Suppressor macrophage treated with lipopolysaccharide for 4 hours (primary cell): ENCODE measurements around the gene BIN1.
"Not testable (repeated sequence)": the region's sequence is repeated elsewhere in the genome, so short reads cannot be mapped to it uniquely, and the experiment has no call there.

Experiments
- DNase-seq: peaks from one replicate; pipeline ENCODE4 v3.0.0-alpha.2; 2020

Gene BIN1

DNA sequence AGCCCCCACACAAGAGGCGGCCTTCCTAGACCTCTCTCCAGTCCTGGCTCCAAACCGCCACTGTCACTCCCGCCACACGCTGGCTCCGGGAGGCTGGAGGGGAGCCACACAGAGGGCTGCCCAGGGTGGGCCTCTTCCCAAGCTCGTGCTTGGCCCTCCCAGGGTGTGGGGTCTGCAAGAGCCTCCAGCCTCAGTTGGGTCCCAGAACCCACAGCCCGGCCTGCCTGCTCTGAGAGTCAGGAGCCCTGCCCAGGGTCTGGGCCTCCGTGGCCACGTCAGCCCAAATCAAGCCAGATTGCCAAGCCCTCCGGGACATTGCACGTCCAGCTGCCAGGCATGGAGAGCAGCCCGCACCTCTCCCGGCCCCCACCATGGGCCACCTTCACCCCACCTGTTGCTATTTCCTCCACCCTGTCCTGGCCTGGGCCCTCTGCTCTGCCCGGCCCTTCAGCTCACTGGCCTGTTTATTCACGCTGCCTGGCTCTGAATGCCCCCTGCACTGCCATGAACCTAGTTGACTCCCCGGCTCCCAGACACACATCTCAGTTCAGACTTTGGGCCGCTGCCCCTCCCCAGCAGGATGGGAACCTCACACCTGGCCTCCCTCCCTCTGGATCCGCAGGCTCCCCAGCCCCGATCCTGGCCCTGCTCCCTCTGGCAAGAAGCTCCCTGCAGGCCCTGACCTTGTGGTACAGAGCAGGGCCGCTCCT is 61.0 kb downstream of the BIN1 start:
- no peak for DNase-seq

- DNase-seq, result no peak
Observed at GRCh38 chr2:127044977-127045661, 61.8 kb downstream of the BIN1 start.

GRCh38 chr2:127044165-127044718 is 62.7 kb downstream of the BIN1 start:
- no peak for DNase-seq

DNA sequence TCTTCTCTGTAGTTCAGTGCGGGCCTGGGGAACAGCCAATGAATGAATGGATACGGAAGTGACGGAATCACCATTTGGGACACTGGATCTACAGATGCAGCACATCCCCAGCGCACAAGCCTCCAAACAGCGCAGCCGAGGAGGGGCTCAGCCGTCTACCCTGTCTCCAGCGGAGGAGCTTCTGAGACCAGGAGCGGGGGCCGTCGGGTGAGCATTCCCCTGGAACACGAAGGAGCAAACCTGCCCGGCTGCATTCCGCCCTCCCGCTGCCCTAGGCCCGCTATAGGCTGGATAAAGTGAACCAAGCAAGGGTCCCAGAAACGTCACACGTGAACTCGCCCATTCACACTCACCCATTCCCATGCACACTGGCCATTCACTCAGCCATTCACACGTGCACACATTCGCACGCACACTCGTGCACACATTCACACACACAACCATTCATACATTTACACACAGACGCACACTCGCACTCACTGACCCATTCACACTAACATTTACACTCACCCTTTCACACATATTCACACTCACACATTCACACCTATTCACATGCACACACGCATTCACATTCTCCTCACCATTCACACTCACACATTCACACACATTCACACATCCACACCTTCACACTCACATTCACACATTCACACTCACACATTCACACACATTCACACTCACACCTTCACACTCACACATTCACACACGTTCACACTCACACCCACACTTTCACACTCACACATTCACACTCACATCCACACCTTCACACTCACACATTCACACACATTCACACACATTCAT is 63.4 kb downstream of the BIN1 start:
- no peak for DNase-seq

- no peak for DNase-seq
Observed at GRCh38 chr2:127041259-127041970, 65.5 kb downstream of the BIN1 start.

DNA sequence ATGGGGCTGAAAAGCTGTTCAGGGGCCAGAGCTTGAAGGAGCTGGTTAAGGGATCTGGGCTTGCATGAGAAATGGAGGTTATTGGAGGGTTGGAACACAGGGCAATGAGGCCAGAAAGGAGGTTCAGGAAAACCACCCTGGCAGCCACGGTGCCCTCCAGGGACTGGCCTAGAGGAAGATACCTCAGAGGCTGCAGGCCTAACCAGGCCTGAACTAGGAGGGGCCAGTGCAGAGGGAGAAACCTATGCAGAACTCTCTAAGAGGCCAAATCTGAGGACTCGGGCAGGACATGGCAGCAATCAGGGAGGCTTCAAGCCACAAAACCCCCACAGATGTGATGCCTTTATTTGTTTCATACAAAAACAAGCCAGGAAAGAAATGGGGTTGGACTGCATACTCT is 66.8 kb downstream of the BIN1 start:
- DNase-seq, result no peak

GRCh38 chr2:127039387-127040031 is 67.4 kb downstream of the BIN1 start:
- no peak for DNase-seq

GRCh38 chr2:127037476-127037875 is 69.5 kb downstream of the BIN1 start:
- DNase-seq, result no peak

- no peak for DNase-seq
Observed at GRCh38 chr2:127034883-127035611, 71.9 kb downstream of the BIN1 start.

DNA sequence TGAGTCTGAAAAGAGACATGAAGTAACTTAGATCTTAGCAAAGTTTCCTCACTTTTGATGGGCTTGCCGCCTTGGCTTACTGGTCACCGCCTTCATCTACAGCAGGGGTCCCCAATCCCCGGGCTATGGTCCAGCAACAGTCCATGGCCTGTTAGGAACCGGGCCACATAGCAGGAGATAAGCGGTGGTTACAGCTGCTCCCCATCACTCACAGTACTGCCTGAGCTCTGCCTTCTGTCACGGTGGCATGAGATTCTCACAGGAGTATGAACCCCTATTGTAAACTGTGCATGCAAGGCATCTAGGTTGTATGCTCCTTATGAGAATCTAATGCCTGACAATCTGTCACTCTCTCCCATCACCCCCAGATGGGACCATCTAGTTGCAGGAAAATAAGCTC is 72.9 kb downstream of the BIN1 start:
- DNase-seq, result no peak

GRCh38 chr2:127032621-127033020 is 74.3 kb downstream of the BIN1 start:
- no peak for DNase-seq

DNA sequence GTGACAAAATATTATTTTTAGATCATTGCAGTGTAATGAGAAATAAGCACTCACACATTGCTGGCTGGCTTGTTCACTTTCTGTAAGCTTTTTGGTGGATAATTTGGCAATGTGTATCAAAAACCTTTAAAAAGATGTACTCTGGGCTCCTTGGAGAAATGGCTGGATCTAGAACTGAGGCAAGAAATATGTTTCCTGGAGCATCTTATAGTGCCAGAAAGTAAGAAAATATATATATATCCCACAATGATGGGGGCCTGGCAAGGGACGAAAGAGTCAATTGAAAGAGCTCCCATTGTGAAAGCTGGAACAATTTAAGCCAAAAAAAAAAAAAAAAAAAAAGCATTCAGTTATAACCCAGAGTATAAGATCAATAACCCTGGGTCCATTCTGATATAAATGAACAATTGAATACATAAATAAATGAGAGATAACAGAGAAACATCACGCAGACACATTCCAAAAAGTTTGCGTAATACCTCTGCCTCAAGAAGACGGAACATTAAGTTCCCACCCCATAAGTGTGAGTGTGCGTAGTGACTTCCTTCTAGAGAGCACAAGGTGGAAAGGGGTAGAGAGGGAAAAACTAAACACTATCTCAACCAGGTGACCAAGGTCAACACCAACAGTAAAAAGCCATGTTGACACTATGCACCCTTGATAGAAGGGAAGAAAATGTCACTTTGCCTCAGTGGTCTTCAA is 77.5 kb downstream of the BIN1 start:
- no peak for DNase-seq

- not testable (repeated sequence) for DNase-seq
Observed at GRCh38 chr2:127028745-127029144, 78.2 kb downstream of the BIN1 start.

DNA sequence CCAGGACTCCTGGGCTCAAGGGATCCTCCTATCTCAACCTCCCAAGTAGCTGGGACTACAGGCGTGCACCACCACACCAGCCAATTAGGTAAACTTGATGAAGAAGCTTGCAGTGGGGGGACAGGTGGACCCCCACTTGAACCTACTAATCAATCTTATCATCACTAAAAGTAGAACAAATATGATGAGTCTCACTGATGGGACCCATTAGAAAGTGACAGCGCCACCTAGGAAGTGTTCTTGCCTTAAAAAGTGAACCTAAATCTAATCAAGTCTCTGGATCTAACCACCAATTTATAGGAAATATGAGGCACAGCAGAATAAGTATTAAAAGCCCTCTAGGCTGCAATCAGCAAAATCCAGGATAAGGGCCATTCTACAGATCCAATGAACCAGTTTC is 79.2 kb downstream of the BIN1 start:
- DNase-seq, result no peak

- peak; percentile 29 for DNase-seq
Observed at GRCh38 chr2:127025359-127026166, 81.4 kb downstream of the BIN1 start.

- DNase-seq, result no peak
Observed at GRCh38 chr2:127024769-127025358, 82.1 kb downstream of the BIN1 start.

GRCh38 chr2:127023504-127023903 is 83.5 kb downstream of the BIN1 start:
- no peak for DNase-seq

DNA sequence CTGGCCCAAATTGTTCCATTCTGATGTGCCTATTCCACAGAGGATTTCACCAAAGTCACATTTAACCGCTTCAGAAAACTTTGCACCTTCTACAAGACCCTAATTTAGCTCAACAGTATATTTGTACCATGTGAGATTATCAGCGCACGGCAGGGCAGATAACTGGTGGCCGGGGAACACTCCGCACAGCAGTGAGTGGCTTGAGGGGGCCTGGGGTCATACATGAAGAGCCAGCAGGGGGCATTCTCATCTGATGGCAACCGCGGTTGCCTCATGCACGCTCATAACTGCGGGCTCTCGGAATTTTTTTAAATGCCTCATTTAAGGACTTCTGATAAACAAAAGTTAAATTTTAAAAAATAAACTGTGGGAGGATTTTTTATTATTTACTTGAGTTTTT is 84.1 kb downstream of the BIN1 start:
- no peak for DNase-seq

GRCh38 chr2:127020536-127020935 is 86.4 kb downstream of the BIN1 start:
- DNase-seq, result no peak

DNA sequence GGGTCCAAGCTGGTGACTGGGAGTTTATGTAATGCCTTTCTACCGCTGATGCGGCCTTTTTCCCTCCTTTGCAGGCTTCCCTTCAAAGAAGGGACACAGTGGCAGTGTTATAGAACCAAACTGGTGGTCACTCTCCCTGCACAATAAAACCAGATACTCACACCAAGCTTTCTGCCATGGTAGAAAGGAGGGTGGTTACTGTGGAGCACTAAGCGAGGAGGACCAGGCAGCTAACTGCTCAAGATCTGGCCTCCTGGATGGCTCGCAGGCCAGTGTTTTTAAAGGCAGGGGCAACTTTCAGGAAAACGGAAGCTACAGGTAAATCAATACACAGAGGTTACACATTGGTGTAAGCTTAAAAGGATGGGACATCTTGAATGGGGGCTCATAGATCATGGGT is 89.4 kb downstream of the BIN1 start:
- DNase-seq, result no peak
